Activated naive CD8-positive, alpha-beta T cell treated with anti-CD3 and anti-CD28 coated beads, Interleukin-2, amount 50 U/mL, for 24 hours (primary cell): ENCODE results near the gene ASAP2.

Source experiments
- ATAC-seq: fragments of 150-1000 bp; cut with Tn5 transposase; one replicate; pipeline ENCODE4 v1.10.0; 2021
- DNase-seq: peaks from one replicate; pipeline ENCODE4 v3.0.0; 2021
- H3K27ac Mint-ChIP-seq: one replicate; pipeline ENCODE4 v1.8.0; 2021; ENCODE audit warnings: mild to moderate bottlenecking, mixed read lengths
- H3K27me3 Mint-ChIP-seq: one replicate; pipeline ENCODE4 v1.8.0; 2021; ENCODE audit warnings: mixed read lengths
- H3K36me3 Mint-ChIP-seq: one replicate; pipeline ENCODE4 v1.8.0; 2021; ENCODE audit warnings: low read depth, mixed read lengths
- H3K4me1 Mint-ChIP-seq: one replicate; pipeline ENCODE4 v1.8.0; 2021; ENCODE audit warnings: mixed read lengths
- H3K4me3 Mint-ChIP-seq: one replicate; pipeline ENCODE4 v1.8.0; 2021; ENCODE audit warnings: mild to moderate bottlenecking, moderate library complexity, mixed read lengths
- H3K9me3 Mint-ChIP-seq: one replicate; pipeline ENCODE4 v1.8.0; 2021; ENCODE audit warnings: mixed read lengths

Gene ASAP2

DNA sequence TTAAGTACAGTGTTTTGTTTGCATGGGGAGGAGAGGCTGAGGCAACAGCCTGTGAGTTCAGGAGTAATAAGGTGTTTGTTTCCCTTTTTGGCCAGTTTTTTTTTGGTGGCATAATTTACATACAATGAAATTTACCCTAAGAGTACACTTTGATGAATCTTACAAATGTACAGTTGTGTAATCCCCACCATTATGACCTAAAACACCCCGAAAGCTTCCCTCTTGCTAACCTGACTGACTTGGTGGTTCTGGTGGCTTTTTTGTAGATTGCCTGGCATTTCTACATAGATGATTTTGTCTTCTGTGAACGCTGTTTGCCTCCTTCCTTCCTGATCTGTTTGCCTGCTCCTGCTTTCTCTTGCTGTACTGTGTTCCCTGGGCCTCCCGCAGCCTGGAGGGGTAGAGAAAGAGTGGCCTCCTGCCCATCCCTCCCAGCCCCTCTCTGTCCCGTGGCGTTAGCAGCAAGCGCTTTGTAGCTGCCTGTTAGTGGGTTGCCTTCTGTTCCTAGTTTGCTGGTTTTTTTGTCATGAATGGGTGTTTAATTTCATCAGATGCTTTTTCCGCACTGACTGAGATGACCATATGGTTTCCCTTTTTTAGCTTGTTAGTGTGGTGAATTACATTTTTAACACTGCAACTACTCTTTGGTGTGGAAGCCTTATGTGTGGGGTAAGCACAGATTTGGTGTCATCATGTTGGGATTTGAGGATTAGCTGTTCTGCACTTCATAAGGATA is 32.1 kb downstream of the ASAP2 start:
- DNase-seq (no peak), ATAC-seq (no peak)
- no peaks in the 10 kb centered on the region for H3K27me3 Mint-ChIP-seq
- no peak overlapping the region for H3K27ac Mint-ChIP-seq
- H3K9me3 Mint-ChIP-seq = no peaks in the 10 kb centered on the region
- no peak overlapping the region for H3K4me3 Mint-ChIP-seq
- H3K4me1 Mint-ChIP-seq = no peaks in the 10 kb centered on the region
- H3K36me3 Mint-ChIP-seq = no peaks in the 10 kb centered on the region

DNA sequence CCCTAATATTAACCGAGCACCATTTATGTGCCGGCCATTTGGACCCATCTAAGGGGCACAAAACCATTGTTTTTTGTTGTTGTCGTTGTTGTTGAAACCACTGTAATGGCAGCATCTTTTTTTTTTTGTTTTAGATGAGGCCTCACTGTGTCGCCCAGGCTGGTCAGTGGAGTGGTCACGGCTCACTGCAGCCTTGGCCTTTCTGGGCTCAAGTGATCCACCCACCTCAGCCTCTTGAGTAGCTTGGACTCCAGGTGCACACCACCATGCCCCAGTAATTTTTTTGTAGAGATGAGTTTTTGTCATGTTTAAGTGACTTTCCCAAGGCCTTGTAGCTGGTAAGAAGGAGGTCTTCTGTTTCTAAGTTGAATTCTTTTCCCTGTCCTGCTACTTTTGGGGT is 33.0 kb downstream of the ASAP2 start:
- H3K4me3 Mint-ChIP-seq = no peak overlapping the region
- ATAC-seq = no peak
- no peak overlapping the region for H3K27ac Mint-ChIP-seq

DNA sequence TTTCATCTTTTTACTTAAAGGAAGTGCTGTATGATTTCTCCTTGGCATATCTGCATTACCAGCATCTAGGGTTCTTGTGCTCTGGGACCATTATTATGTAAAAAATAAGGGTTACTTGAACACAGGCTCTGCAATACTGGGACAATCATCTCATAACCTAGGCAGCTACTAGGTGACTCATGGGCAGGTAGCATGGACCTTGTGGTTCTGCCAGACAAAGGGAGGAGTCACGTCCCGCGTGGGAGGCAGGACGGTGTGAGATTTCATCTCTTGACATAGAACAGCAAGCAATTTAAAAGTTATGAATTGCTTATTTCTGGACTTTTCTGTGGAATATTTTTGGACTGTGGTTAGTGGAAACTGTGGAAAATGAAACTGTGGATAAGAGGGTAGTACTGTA is 34.1 kb downstream of the ASAP2 start:
- ATAC-seq (no peak), DNase-seq (no peak)
- no peaks in the 10 kb centered on the region for H3K9me3 Mint-ChIP-seq
- no peak overlapping the region for H3K27ac Mint-ChIP-seq
- no peaks in the 10 kb centered on the region for H3K4me1 Mint-ChIP-seq
- no peaks in the 10 kb centered on the region for H3K27me3 Mint-ChIP-seq
- no peak overlapping the region for H3K4me3 Mint-ChIP-seq
- no peaks in the 10 kb centered on the region for H3K36me3 Mint-ChIP-seq

More for the DNA sequence above, 33.0 kb downstream of the ASAP2 start:
- no peak for DNase-seq
- no peaks in the 10 kb centered on the region for H3K4me1 Mint-ChIP-seq
- no peaks in the 10 kb centered on the region for H3K27me3 Mint-ChIP-seq
- no peaks in the 10 kb centered on the region for H3K9me3 Mint-ChIP-seq
- no peaks in the 10 kb centered on the region for H3K36me3 Mint-ChIP-seq

DNA sequence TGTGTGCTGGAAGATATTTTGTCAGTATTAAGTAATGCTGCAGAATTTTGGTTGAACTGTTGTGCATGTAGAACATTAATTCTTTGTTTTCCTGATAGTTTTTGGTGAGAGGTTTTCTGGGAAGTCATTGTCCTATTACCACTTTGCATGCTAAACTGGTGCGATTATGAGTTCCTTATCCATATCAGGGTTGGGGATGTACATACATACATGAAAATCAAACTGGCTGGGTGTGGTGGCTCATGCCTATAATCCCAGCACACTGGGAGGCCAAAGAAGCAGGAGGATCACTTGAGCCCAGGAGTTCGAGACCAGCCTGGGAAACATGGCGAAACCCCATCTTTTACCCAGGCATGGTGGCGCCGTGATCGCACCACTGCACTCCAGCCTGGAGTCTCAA is 34.6 kb downstream of the ASAP2 start:
- H3K27me3 Mint-ChIP-seq = no peaks in the 10 kb centered on the region
- no peaks in the 10 kb centered on the region for H3K9me3 Mint-ChIP-seq
- no peaks in the 10 kb centered on the region for H3K4me1 Mint-ChIP-seq
- ATAC-seq (no peak), DNase-seq (no peak)
- H3K36me3 Mint-ChIP-seq = no peaks in the 10 kb centered on the region
- no peak overlapping the region for H3K27ac Mint-ChIP-seq
- H3K4me3 Mint-ChIP-seq = no peak overlapping the region

DNA sequence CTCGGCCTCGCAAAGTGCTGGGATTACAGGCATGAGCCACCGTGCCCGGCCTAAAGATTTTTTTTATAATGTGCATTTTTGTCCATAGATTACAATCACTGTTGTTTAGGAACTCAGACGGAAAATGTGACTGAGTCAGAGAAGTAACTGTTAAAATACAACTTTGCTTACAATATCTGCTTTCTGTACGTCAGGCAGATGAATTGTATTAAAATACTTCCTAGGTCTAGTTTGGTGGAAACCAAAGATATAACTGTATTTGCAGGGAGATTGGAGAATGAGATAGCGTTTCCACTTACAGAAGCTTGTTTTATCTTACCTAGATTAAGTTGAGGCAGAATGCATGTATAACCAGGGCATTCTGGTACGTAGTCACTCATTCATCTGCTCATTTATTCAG is 36.7 kb downstream of the ASAP2 start:
- H3K27me3 Mint-ChIP-seq = no peaks in the 10 kb centered on the region
- H3K9me3 Mint-ChIP-seq = no peaks in the 10 kb centered on the region
- no peaks in the 10 kb centered on the region for H3K4me1 Mint-ChIP-seq
- DNase-seq (no peak), ATAC-seq (no peak)
- no peak overlapping the region for H3K4me3 Mint-ChIP-seq
- H3K27ac Mint-ChIP-seq = no peak overlapping the region
- H3K36me3 Mint-ChIP-seq = no peaks in the 10 kb centered on the region

DNA sequence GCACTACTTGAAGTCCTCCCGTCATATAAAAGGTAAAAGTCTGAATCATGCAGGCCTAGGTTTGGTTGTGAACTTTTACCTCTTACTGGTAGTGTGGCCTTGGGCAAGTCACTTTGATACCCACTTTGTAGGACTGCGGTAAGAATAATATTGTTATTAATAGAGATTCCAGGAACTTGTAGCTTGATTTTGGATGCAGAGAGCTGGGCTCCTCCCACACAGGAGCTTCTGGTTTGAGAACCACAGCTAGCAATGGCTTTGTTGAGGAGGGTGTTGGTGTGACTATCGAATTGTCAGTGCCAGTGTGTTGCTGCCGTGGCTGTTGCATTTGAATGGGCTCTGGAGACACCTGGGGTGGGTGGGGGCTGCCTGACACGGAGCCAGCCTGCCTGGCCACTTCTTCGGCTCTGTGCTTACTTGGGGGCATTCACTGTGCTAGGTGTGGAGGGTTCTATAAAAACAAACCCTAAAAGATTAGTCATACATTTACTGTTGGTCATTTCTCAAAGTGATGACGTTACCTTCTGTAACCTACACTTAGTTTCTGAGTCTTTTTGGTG is 38.5 kb downstream of the ASAP2 start:
- no peaks in the 10 kb centered on the region for H3K36me3 Mint-ChIP-seq
- H3K4me3 Mint-ChIP-seq = no peak overlapping the region
- ATAC-seq (peak; percentile 20), DNase-seq (no peak)
- no peaks in the 10 kb centered on the region for H3K27me3 Mint-ChIP-seq
- H3K27ac Mint-ChIP-seq = no peak overlapping the region
- no peaks in the 10 kb centered on the region for H3K4me1 Mint-ChIP-seq
- no peaks in the 10 kb centered on the region for H3K9me3 Mint-ChIP-seq

DNA sequence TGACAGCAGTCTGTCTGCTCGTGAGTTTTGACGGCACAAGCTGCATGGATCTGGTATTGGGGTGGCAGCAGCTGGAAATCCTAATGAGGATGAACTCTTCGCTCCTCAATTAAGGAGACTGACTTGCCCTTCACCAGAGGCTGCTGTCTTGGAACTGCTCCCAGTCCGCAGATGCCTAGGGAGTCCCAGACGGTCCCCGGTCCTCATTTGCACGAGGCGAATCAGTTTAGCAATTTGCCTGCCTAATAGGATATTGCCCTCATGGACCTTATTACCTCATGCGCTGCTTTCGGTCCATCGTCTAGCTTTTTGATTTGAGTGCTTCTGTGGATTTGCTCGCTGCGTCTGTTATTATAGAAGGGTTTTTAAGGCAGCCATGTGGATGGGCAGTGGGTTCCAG is 40.6 kb downstream of the ASAP2 start:
- peaks cover 3% of the 10 kb centered on the region for H3K27me3 Mint-ChIP-seq
- no peaks in the 10 kb centered on the region for H3K4me1 Mint-ChIP-seq
- no peak overlapping the region for H3K27ac Mint-ChIP-seq
- no peak for ATAC-seq
- H3K36me3 Mint-ChIP-seq = no peaks in the 10 kb centered on the region
- H3K4me3 Mint-ChIP-seq = no peak overlapping the region
- DNase-seq = no peak
- no peaks in the 10 kb centered on the region for H3K9me3 Mint-ChIP-seq

DNA sequence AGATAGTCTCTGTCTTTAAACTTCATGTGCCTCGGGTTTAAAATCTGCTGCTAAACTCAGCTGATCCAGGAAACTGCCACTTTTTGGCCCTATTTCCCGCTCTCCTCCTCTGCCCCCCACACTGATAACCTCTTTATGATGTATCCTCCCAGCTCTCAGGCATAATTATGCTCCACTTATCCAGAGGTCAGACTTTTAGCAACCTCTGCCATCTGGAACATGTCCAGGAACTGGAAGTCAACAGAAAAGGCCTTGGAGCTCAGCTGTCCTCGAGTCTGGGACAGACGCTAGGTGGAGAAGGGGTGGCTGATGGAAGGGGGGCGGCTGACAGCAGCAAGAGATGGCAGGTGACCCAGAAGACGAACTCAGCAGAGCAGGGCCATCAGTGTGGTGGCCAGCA is 41.2 kb downstream of the ASAP2 start:
- no peaks in the 10 kb centered on the region for H3K4me1 Mint-ChIP-seq
- DNase-seq (no peak), ATAC-seq (no peak)
- H3K4me3 Mint-ChIP-seq = no peak overlapping the region
- no peaks in the 10 kb centered on the region for H3K9me3 Mint-ChIP-seq
- no peak overlapping the region for H3K27ac Mint-ChIP-seq
- peaks cover 3% of the 10 kb centered on the region for H3K27me3 Mint-ChIP-seq
- H3K36me3 Mint-ChIP-seq = no peaks in the 10 kb centered on the region

DNA sequence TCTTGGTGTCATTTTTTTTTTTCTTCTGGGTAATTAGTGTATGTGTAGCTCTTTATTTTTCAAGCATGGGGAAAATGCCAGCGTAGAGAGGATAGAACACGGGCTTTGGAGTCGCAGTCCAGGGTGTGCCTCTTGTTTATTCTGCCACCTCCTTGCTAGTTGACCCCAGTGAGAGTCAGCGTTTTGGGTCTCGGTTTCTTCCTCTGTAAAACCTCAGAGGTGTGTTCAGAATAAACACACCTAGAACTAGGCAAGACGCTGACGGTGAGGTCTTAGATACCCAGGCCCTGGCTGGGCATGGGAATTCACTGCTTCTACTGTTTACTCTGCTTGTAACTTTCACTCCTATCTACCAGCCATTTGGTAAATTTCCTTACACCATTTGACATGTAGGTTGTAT is 41.8 kb downstream of the ASAP2 start:
- H3K4me1 Mint-ChIP-seq = no peaks in the 10 kb centered on the region
- DNase-seq (no peak), ATAC-seq (no peak)
- H3K4me3 Mint-ChIP-seq = no peak overlapping the region
- no peaks in the 10 kb centered on the region for H3K36me3 Mint-ChIP-seq
- H3K27me3 Mint-ChIP-seq = peaks cover 3% of the 10 kb centered on the region
- H3K9me3 Mint-ChIP-seq = no peaks in the 10 kb centered on the region
- no peak overlapping the region for H3K27ac Mint-ChIP-seq

DNA sequence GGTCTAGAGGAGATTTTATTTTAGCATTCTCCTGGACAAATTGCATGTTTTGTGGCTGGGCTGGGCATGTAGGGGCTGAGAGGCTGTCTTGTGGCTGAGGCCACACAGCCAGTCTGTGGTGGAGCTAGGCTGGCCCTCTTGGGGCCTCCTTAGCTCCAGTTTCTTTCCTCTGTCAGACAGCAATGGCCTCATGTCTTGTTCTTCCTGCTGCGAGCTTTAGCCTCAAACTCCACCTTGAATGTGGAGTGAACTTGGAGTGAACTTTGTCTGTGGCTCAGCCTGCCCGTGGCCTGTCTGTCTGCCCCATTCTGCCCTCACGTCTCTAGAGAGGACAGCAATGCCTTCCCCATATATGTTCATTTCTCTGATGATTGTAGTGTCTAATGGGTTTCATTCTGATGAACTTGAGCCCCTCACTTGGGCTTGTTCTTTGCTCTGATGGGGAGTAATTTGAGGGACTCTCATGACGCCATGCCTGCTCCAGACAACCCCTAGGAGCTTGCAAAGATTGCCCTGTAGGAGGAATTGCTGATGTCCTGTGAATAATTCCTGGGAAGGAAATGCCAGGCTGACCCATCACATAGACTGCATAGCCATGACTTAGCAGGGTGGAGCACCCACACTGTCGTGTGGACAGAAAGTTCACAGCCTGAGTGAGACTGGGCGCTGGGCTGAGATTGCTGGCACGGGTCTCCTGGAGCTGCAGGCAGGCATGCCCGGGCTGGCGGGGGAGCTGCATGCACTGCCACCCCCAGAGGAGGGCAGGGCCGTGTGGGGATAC is 42.6 kb downstream of the ASAP2 start:
- no peaks in the 10 kb centered on the region for H3K9me3 Mint-ChIP-seq
- H3K27me3 Mint-ChIP-seq = peaks cover 3% of the 10 kb centered on the region
- H3K36me3 Mint-ChIP-seq = no peaks in the 10 kb centered on the region
- no peak for ATAC-seq
- no peak overlapping the region for H3K27ac Mint-ChIP-seq
- no peak for DNase-seq
- no peak overlapping the region for H3K4me3 Mint-ChIP-seq
- H3K4me1 Mint-ChIP-seq = no peaks in the 10 kb centered on the region

DNA sequence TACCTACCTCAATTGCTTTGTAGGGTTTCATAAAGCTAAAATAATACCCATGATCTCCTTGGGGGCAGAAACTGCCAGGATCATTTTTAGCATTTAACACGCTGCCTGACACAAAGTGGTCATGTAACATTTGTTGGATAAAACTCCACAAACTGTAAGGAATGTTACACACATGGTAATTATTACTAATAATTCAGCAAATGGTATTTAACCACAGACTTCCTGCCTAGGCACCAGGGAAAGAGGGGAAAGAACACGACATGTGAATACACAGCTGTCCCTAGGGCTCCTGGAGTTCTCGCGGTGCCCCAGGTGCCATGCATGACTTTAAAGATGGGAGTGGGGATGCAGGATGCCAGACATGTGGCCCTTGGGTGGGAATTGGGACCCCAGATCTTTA is 43.5 kb downstream of the ASAP2 start:
- H3K27ac Mint-ChIP-seq = no peak overlapping the region
- H3K9me3 Mint-ChIP-seq = no peaks in the 10 kb centered on the region
- peaks cover 3% of the 10 kb centered on the region for H3K27me3 Mint-ChIP-seq
- H3K4me1 Mint-ChIP-seq = no peaks in the 10 kb centered on the region
- H3K36me3 Mint-ChIP-seq = no peaks in the 10 kb centered on the region
- ATAC-seq = no peak
- H3K4me3 Mint-ChIP-seq = no peak overlapping the region
- no peak for DNase-seq

DNA sequence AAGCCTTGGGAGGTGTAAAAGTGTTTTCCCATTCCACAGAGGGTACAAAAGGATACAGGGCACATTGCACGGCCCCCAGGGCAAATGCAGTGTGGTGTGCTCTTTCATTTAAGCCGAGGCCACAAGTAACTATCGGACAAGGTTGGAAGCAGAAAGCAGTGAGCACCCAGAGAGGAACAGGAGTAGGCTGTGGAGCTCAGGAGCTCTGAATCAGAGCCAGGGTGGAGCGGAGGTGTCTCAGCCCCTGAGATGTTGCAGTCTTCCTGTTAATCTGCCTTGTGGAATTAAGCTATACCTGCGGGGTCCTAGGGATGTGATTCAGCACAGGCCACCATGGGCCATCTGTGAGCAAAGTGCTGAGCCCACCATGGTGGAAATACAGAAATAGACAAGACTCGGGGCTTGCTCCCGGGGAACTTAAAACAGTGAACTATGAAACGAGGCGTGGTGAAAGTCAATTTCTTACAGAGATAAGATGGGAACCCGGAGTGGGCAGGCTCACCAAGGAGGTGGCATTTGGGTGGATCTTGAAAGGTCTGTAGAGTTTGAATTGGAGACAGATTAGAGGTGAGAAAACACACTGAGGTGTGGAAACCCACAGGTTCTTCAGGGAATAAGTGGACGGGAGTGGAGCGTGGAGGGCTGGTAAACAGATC is 44.0 kb downstream of the ASAP2 start:
- H3K27me3 Mint-ChIP-seq = peaks cover 3% of the 10 kb centered on the region
- H3K4me1 Mint-ChIP-seq = no peaks in the 10 kb centered on the region
- DNase-seq (no peak), ATAC-seq (no peak)
- H3K36me3 Mint-ChIP-seq = no peaks in the 10 kb centered on the region
- H3K4me3 Mint-ChIP-seq = no peak overlapping the region
- H3K27ac Mint-ChIP-seq = peak overlapping the region; percentile 36
- no peaks in the 10 kb centered on the region for H3K9me3 Mint-ChIP-seq

DNA sequence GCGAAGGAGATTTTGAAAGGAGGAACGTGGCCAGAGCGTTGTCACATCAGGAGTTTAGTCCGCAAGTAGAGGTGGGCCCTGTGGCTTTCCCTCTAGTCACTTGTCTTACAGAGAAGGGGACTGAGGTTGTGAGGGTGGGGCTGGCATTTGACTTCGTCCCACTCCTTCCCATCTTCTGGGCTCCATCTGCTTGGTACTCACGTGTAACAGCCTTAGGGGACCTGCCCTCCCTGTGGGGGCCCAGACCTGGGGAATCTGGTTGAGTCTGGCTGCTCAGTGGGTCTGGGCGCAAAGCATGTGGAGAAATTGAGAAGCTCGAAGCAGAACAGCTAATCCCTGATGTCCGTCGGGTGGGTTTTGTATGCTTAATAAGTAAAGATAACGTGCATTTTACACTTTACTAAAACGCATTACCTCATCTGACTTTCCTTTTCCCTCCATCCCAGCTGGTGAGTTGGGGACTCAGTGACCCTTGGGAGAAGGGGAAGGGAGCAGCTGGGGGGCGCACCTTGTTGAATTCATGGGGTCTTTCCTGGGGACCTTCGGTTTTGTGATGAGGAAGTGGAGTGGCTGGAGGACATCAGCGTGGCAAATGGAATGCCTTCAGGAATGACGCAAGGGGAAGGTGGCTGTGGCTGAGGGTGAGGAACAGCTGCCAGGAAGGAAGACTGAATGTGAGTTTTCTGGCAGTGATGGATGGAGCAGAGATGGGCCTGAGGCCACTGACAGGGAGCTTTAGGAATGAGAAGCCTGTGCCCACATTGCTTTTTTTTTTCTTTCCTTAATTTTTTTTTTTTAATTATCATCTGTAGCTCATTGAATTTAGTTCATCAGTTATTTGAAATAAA is 44.8 kb downstream of the ASAP2 start:
- Mint-ChIP-seq H3K4me1 (no peaks in the 10 kb centered on the region), H3K36me3 (no peaks in the 10 kb centered on the region), H3K27ac (no peak overlapping the region), H3K27me3 (peaks cover 3% of the 10 kb centered on the region), H3K9me3 (no peaks in the 10 kb centered on the region), H3K4me3 (no peak overlapping the region)
- no peak for ATAC-seq
- no peak for DNase-seq

DNA sequence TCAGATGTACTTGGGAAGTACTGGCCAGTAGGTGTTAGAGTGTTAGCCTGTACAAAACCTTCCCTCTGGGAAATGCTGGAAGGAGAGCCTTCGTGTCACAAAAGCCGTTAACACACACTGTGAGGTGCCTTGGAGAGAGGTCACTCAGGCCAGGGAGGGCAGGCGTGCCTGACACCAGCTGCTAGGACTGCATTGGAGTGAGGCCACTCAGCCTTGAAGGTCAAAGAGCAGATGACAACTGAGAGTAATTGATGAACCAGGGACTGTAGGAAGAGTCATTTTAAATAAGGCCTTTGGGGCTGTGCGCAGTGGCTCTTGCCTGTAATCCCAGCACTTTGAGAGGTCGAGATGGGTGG is 45.4 kb downstream of the ASAP2 start:
- no peaks in the 10 kb centered on the region for H3K9me3 Mint-ChIP-seq
- H3K4me1 Mint-ChIP-seq = no peaks in the 10 kb centered on the region
- no peaks in the 10 kb centered on the region for H3K36me3 Mint-ChIP-seq
- ATAC-seq (no peak), DNase-seq (no peak)
- H3K27ac Mint-ChIP-seq = no peak overlapping the region
- no peak overlapping the region for H3K4me3 Mint-ChIP-seq
- H3K27me3 Mint-ChIP-seq = peaks cover 3% of the 10 kb centered on the region
